Activated B cell treated with CpG ODN at 0.5 μM for 24 hours (primary cell): ENCODE measurements around the gene TIGD1. TPM values are rescaled to one million over a fixed set of nuclear protein-coding genes. Genes with fewer than 3 reads are reported as not detected.

ENCODE experiments used
- ATAC-seq: fragments of 200-7000 bp; cut with Tn5 transposase; one replicate; pipeline ENCODE4 v1.10.0; 2021; ENCODE audit warnings: low read depth, mild to moderate bottlenecking, moderate library complexity
- CTCF ChIA-PET: fragments of 350-600 bp; sonication (Branson Sonifier 250); formaldehyde crosslinking; loops from one replicate; lab custom pipeline; 2021; ENCODE audit warnings: antibody characterized with exemption; lab: Charles Lee
- POLR2A ChIA-PET: fragments of 350-600 bp; sonication (Branson Sonifier 250); formaldehyde crosslinking; loops from one replicate; lab custom pipeline; 2021; ENCODE audit warnings: antibody characterized with exemption; lab: Charles Lee
- DNase-seq: peaks from one replicate; pipeline ENCODE4 v3.0.0; 2022
- H3K27ac Mint-ChIP-seq: one replicate; pipeline ENCODE4 v1.8.0; 2020; ENCODE audit warnings: mixed read lengths
- H3K27me3 Mint-ChIP-seq: one replicate; pipeline ENCODE4 v1.8.0; 2021; ENCODE audit warnings: mixed read lengths
- H3K36me3 Mint-ChIP-seq: one replicate; pipeline ENCODE4 v1.8.0; 2021; ENCODE audit warnings: low read depth, mixed read lengths
- H3K4me1 Mint-ChIP-seq: one replicate; pipeline ENCODE4 v1.8.0; 2021; ENCODE audit warnings: mixed read lengths
- H3K4me3 Mint-ChIP-seq: one replicate; pipeline ENCODE4 v1.8.0; 2020; ENCODE audit warnings: mild to moderate bottlenecking, mixed read lengths
- H3K9me3 Mint-ChIP-seq: one replicate; pipeline ENCODE4 v1.8.0; 2020; ENCODE audit warnings: mixed read lengths
- intact Hi-C: fragments of 100-400 bp; cut with micrococcal nuclease; formaldehyde crosslinking; loops from one replicate; pipeline ENCODE4 v1.15.1; 2024
- total RNA-seq: library from RNA; stranded (reverse); gene quantifications from 2 replicates; pipeline ENCODE4 v1.2.3, GENCODE V29; 2022
- TF ChIP-seq, protein P1 (sequence below): fragments of 200-600 bp; IDR thresholded peaks from one replicate; pipeline ENCODE4 v1.8.0; 2022; ENCODE audit warnings: antibody characterized with exemption, mild to moderate bottlenecking

TIGD1 gene
- total RNA-seq, 1 donor from 2014 or later = 8.8 TPM

GRCh38 chr2:232592772-232593395 lies 42.5 kb upstream of the TIGD1 start:
- H3K4me1 Mint-ChIP-seq = no peaks in the 10 kb centered on the region
- DNase-seq (no peak), ATAC-seq (no peak)
- H3K4me3 Mint-ChIP-seq = no peak overlapping the region
- intact Hi-C loops = no loop called here
- POLR2A ChIA-PET = no interaction called here
- TF ChIP-seq, protein P1, sequence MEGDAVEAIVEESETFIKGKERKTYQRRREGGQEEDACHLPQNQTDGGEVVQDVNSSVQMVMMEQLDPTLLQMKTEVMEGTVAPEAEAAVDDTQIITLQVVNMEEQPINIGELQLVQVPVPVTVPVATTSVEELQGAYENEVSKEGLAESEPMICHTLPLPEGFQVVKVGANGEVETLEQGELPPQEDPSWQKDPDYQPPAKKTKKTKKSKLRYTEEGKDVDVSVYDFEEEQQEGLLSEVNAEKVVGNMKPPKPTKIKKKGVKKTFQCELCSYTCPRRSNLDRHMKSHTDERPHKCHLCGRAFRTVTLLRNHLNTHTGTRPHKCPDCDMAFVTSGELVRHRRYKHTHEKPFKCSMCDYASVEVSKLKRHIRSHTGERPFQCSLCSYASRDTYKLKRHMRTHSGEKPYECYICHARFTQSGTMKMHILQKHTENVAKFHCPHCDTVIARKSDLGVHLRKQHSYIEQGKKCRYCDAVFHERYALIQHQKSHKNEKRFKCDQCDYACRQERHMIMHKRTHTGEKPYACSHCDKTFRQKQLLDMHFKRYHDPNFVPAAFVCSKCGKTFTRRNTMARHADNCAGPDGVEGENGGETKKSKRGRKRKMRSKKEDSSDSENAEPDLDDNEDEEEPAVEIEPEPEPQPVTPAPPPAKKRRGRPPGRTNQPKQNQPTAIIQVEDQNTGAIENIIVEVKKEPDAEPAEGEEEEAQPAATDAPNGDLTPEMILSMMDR = no peak
- H3K27me3 Mint-ChIP-seq = no peaks in the 10 kb centered on the region
- H3K36me3 Mint-ChIP-seq = no peaks in the 10 kb centered on the region
- H3K9me3 Mint-ChIP-seq = peaks cover 3% of the 10 kb centered on the region
- CTCF ChIA-PET = no interaction called here
- no peak overlapping the region for H3K27ac Mint-ChIP-seq

- POLR2A ChIA-PET = no interaction called here
- no peak overlapping the region for H3K4me3 Mint-ChIP-seq
- intact Hi-C loops = no loop called here
- DNase-seq (no peak), ATAC-seq (no peak)
- TF ChIP-seq, protein P1 = no peak
- CTCF ChIA-PET = no interaction called here
- H3K36me3 Mint-ChIP-seq = peaks cover 11% of the 10 kb centered on the region
- H3K27ac Mint-ChIP-seq = no peak overlapping the region
- H3K27me3 Mint-ChIP-seq = no peaks in the 10 kb centered on the region
- no peaks in the 10 kb centered on the region for H3K9me3 Mint-ChIP-seq
- H3K4me1 Mint-ChIP-seq = no peaks in the 10 kb centered on the region
Observed at GRCh38 chr2:232588680-232589585, 38.6 kb upstream of the TIGD1 start.

DNA sequence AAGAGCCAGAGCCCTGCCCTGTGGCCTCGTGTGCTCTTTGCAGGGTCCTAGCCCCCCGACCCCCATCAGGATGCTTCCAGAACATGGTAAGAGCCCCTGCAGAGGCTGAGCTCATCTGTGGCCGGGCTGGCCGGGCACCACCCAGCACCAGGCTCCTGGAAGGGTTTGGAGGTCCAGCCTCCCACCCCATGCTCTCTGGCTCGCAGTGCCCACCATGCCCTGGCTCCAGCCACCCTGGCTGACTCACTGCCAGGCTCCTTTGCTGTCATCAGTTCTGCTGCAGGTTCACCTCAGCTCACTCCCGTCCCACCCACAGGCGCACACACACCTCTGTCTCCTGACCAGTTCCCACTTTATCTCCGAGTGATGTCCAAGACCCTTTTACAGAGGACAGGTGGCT lies 37.7 kb upstream of the TIGD1 start:
- no peak for DNase-seq
- H3K36me3 Mint-ChIP-seq = peaks cover 19% of the 10 kb centered on the region
- ATAC-seq = no peak
- TF ChIP-seq, protein P1 = no peak
- H3K4me3 Mint-ChIP-seq = no peak overlapping the region
- intact Hi-C loops = no loop called here
- CTCF ChIA-PET = no interaction called here
- no peaks in the 10 kb centered on the region for H3K9me3 Mint-ChIP-seq
- no peaks in the 10 kb centered on the region for H3K4me1 Mint-ChIP-seq
- no peak overlapping the region for H3K27ac Mint-ChIP-seq
- no peaks in the 10 kb centered on the region for H3K27me3 Mint-ChIP-seq
- POLR2A ChIA-PET = no interaction called here

DNA sequence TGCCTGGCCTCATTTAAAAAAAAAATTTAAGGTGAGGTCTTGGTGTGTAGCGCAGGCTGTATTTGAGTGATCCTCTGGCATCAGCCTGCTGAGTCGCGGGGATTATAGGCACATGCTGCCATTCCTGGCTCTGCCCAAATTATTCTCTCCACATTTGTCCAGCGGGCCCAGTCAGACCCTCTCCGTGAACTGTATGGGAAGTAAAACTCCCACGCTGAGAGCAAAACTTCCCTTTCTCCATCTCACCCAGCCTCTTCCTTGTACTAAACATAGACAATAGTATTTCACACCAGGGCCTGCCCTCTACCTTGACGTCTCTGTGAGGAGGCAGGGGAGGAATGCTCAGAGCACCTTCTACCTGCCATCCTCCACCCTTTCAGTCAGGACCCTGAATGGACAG lies 37.2 kb upstream of the TIGD1 start:
- TF ChIP-seq, protein P1 = no peak
- no peak for ATAC-seq
- no peaks in the 10 kb centered on the region for H3K27me3 Mint-ChIP-seq
- H3K4me1 Mint-ChIP-seq = no peaks in the 10 kb centered on the region
- no peaks in the 10 kb centered on the region for H3K9me3 Mint-ChIP-seq
- H3K36me3 Mint-ChIP-seq = peaks cover 24% of the 10 kb centered on the region
- DNase-seq = no peak
- POLR2A ChIA-PET = no interaction called here
- CTCF ChIA-PET = no interaction called here
- H3K4me3 Mint-ChIP-seq = no peak overlapping the region
- H3K27ac Mint-ChIP-seq = no peak overlapping the region
- intact Hi-C loops = no loop called here

DNA sequence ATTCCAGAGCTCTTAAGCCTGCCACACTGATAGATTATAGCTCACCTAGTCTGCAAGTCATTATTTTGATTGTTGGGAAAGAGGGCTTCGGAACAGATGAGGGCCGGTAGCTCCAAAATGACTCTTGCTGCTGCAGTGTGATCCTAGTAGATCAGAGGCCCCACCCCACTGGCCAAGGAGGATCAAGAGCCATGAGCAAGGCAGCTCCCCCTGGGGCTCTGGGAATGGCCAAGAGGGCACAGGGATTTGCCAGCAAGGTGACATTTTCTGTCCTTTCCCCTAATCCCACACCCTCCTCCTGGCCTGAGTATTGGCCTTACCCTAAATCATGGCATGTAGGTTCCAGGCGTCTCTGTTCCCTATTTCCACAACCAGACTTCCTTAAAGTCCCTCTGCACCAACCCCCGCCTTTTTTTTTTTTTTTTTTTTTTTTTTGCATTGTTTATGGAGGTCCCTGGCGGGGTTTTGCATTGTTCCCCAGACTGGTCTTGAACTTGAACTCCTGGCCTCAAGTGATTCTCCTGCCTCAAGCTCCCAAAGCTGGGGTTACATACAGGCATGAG lies 36.7 kb upstream of the TIGD1 start:
- H3K36me3 Mint-ChIP-seq = peaks cover 29% of the 10 kb centered on the region
- H3K4me1 Mint-ChIP-seq = no peaks in the 10 kb centered on the region
- H3K27me3 Mint-ChIP-seq = no peaks in the 10 kb centered on the region
- ChIA-PET CTCF (no interaction called here), POLR2A (no interaction called here)
- intact Hi-C loops = no loop called here
- TF ChIP-seq, protein P1 = no peak
- no peak overlapping the region for H3K27ac Mint-ChIP-seq
- H3K4me3 Mint-ChIP-seq = no peak overlapping the region
- ATAC-seq (no peak), DNase-seq (no peak)
- H3K9me3 Mint-ChIP-seq = no peaks in the 10 kb centered on the region
